Calu3 (cell line): ENCODE measurements around the gene USP37. TPM values are rescaled to one million over a fixed set of nuclear protein-coding genes. Genes with fewer than 3 reads are reported as not detected.

Experiments used
- BruUV-seq: library from RNA; stranded (reverse); fragments of 400-500 nt; replicated peaks from 2 replicates; lab custom pipeline; 2021; lab: Mats Ljungman, UMichigan
- CTCF ChIA-PET: fragments of 300-600 bp; sonication (Branson Sonifier 250); formaldehyde crosslinking; loops from one replicate; lab custom pipeline; 2022; ENCODE audit warnings: antibody characterized with exemption; lab: Charles Lee
- DNase-seq: peaks from one replicate; pipeline ENCODE4 v3.0.0; 2022
- H3K27ac Mint-ChIP-seq: one replicate; pipeline ENCODE4 v1.8.0; 2022; ENCODE audit warnings: mixed read lengths; ENCODE audit not compliant: unreplicated experiment
- H3K27me3 Mint-ChIP-seq: one replicate; pipeline ENCODE4 v1.8.0; 2022; ENCODE audit warnings: mixed read lengths; ENCODE audit not compliant: unreplicated experiment
- H3K36me3 Mint-ChIP-seq: one replicate; pipeline ENCODE4 v1.8.0; 2022; ENCODE audit warnings: mild to moderate bottlenecking, moderate library complexity, mixed read lengths; ENCODE audit not compliant: insufficient read depth, unreplicated experiment
- H3K4me1 Mint-ChIP-seq: one replicate; pipeline ENCODE4 v1.8.0; 2022; ENCODE audit warnings: mild to moderate bottlenecking, low read depth, mixed read lengths; ENCODE audit not compliant: unreplicated experiment
- H3K4me3 Mint-ChIP-seq: one replicate; pipeline ENCODE4 v1.8.0; 2022; ENCODE audit warnings: mild to moderate bottlenecking, low read depth, moderate library complexity, mixed read lengths; ENCODE audit not compliant: unreplicated experiment
- H3K9me3 Mint-ChIP-seq: one replicate; pipeline ENCODE4 v1.8.0; 2022; ENCODE audit warnings: low read depth, mixed read lengths; ENCODE audit not compliant: unreplicated experiment
- CTCF ChIP-seq: fragments of 200-600 bp; IDR thresholded peaks from one replicate; pipeline ENCODE4 v1.8.0; 2022; ENCODE audit warnings: antibody characterized with exemption; ENCODE audit not compliant: unreplicated experiment
- intact Hi-C: fragments of 100-400 bp; cut with micrococcal nuclease; formaldehyde crosslinking; loops from one replicate; pipeline ENCODE4 v1.10.0; 2022; ENCODE audit not compliant: unreplicated experiment
- total RNA-seq: library from RNA; stranded (reverse); gene quantifications from 2 replicates; pipeline ENCODE4 v1.2.3, GENCODE V29; 2022

The USP37 gene
- total RNA-seq, 1 experiment from 2014 or later = 27.5 TPM

- TF ChIP-seq CTCF = no peak
- Mint-ChIP-seq H3K27me3 (peaks cover 32% of the 10 kb centered on the region), H3K9me3 (no peaks in the 10 kb centered on the region), H3K36me3 (no peaks in the 10 kb centered on the region), H3K27ac (no peak overlapping the region), H3K4me3 (no peak overlapping the region), H3K4me1 (peaks cover 23% of the 10 kb centered on the region)
- CTCF ChIA-PET = no interaction called here
- DNase-seq = peak; percentile 36
- intact Hi-C loops = no loop called here
- no TSS peak for BruUV-seq
Observed at GRCh38 chr2:218605432-218605831, 37.3 kb upstream of the USP37 start.

GRCh38 chr2:218585541-218585940, 17.4 kb upstream of the USP37 start:
- intact Hi-C loops = loop anchor here (10.0 kb wide), 1 partner anchor 59 kb away; no protein-coding TSS in a partner anchor
- peaks cover 65% of the 10 kb centered on the region for H3K36me3 Mint-ChIP-seq
- no peaks in the 10 kb centered on the region for H3K27me3 Mint-ChIP-seq
- no peak overlapping the region for H3K4me3 Mint-ChIP-seq
- BruUV-seq = no TSS peak
- no peaks in the 10 kb centered on the region for H3K9me3 Mint-ChIP-seq
- peaks cover 7% of the 10 kb centered on the region for H3K4me1 Mint-ChIP-seq
- no peak overlapping the region for H3K27ac Mint-ChIP-seq
- CTCF ChIA-PET = interaction anchor here (0.7 kb wide), 1 partner anchor 21 kb away, joined by 4 read pairs; no protein-coding TSS in a partner anchor
- TF ChIP-seq CTCF = no peak
- DNase-seq = no peak

- Mint-ChIP-seq H3K4me1 (peaks cover 7% of the 10 kb centered on the region), H3K36me3 (peaks cover 61% of the 10 kb centered on the region), H3K9me3 (no peaks in the 10 kb centered on the region), H3K27me3 (no peaks in the 10 kb centered on the region), H3K4me3 (no peak overlapping the region), H3K27ac (peak overlapping the region; percentile 33)
- intact Hi-C loops = loop anchor here (10.0 kb wide), 1 partner anchor 61 kb away; no protein-coding TSS in a partner anchor
- no peak for DNase-seq
- no peak for TF ChIP-seq CTCF
- BruUV-seq = no TSS peak
- CTCF ChIA-PET = no interaction called here
Observed at GRCh38 chr2:218583983-218584850, 16.1 kb upstream of the USP37 start.

- intact Hi-C loops = loop anchor here (10.0 kb wide), 1 partner anchor 63 kb away; no protein-coding TSS in a partner anchor
Observed at GRCh38 chr2:218582076-218582475, 13.9 kb upstream of the USP37 start.

More at GRCh38 chr2:218582076-218582475, 13.9 kb upstream of the USP37 start:
- Mint-ChIP-seq H3K27me3 (no peaks in the 10 kb centered on the region), H3K36me3 (peaks cover 57% of the 10 kb centered on the region), H3K27ac (no peak overlapping the region), H3K4me1 (peaks cover 7% of the 10 kb centered on the region), H3K4me3 (no peak overlapping the region), H3K9me3 (no peaks in the 10 kb centered on the region)
- no TSS peak for BruUV-seq
- TF ChIP-seq CTCF = no peak
- no peak for DNase-seq
- CTCF ChIA-PET = no interaction called here
